GM12878 (cell line): Measurements from ENCODE around the gene ATG101. TPM values are rescaled to one million over a fixed set of nuclear protein-coding genes. Genes with fewer than 3 reads are reported as not detected.

Source experiments
- DPF2 ChIP-seq: fragments of 450-650 bp; IDR thresholded peaks from 2 replicates; pipeline ENCODE4 v1.6.1; 2017; ENCODE audit warnings: mild to moderate bottlenecking
- E2F8 ChIP-seq: fragments of 450-650 bp; IDR thresholded peaks from 2 replicates; pipeline ENCODE4 v1.6.1; 2018; ENCODE audit warnings: mild to moderate bottlenecking, low read depth, moderate library complexity; ENCODE audit not compliant: partially characterized antibody
- EZH2 ChIP-seq: IDR thresholded peaks from 2 replicates; pipeline ENCODE4 v1.6.1; 2012; ENCODE audit warnings: low read depth, mild to moderate bottlenecking, control low read depth, inconsistent platforms, low read length, borderline replicate concordance; ENCODE audit not compliant: control insufficient read depth
- FOS ChIP-seq: IDR thresholded peaks from 3 replicates; pipeline ENCODE4 v1.6.1; 2011; ENCODE audit warnings: borderline replicate concordance; ENCODE audit not compliant: insufficient read length; ENCODE audit errors: extremely low read depth
- HDAC2 ChIP-seq: fragments of 200-600 bp; sonication (generic); IDR thresholded peaks from 2 replicates; pipeline ENCODE4 v1.6.1; 2017
- KAT2A ChIP-seq: conservative IDR thresholded peaks from 2 replicates; pipeline ENCODE4 v1.6.1; 2011; ENCODE audit warnings: low read depth, low read length; ENCODE audit not compliant: control insufficient read depth
- KDM1A ChIP-seq: fragments of 200-600 bp; sonication (generic); IDR thresholded peaks from 2 replicates; pipeline ENCODE4 v1.6.1; 2016; ENCODE audit warnings: borderline replicate concordance
- MTA2 ChIP-seq: fragments of 450-650 bp; IDR thresholded peaks from 2 replicates; pipeline ENCODE4 v1.6.1; 2016; ENCODE audit warnings: low read depth, mild to moderate bottlenecking, moderate library complexity
- MYC ChIP-seq: IDR thresholded peaks from 2 replicates; pipeline ENCODE4 v1.6.1; 2011; ENCODE audit warnings: mild to moderate bottlenecking, low read length, moderate library complexity, inconsistent platforms; ENCODE audit not compliant: insufficient read depth, insufficient replicate concordance, insufficient read length, severe bottlenecking
- NFYB ChIP-seq: IDR thresholded peaks from 2 replicates; pipeline ENCODE4 v1.6.1; 2011; ENCODE audit warnings: low read depth, mild to moderate bottlenecking, low read length, improper control_type of control experiment, moderate library complexity; ENCODE audit not compliant: insufficient read depth
- NR2C1 ChIP-seq: fragments of 450-650 bp; IDR thresholded peaks from 2 replicates; pipeline ENCODE4 v1.6.1; 2017; ENCODE audit warnings: antibody characterized with exemption, mild to moderate bottlenecking, moderate library complexity
- POLR2AphosphoS2 ChIP-seq: IDR thresholded peaks from 2 replicates; pipeline ENCODE4 v1.6.1; 2011; ENCODE audit warnings: low read depth, mild to moderate bottlenecking, low read length, improper control_type of control experiment, moderate library complexity
- PRDM15 ChIP-seq: fragments of 450-650 bp; formaldehyde crosslinking; IDR thresholded peaks from 2 replicates; pipeline ENCODE4 v1.4.0; 2020; ENCODE audit warnings: mild to moderate bottlenecking, moderate library complexity
- RELB ChIP-seq: fragments of 450-650 bp; IDR thresholded peaks from 2 replicates; pipeline ENCODE4 v1.6.1; 2017; ENCODE audit warnings: low read depth, mild to moderate bottlenecking, moderate library complexity
- TCF12 ChIP-seq: IDR thresholded peaks from 2 replicates; pipeline ENCODE4 v1.6.1; 2011; ENCODE audit warnings: low read depth, mild to moderate bottlenecking, low read length
- ZBTB33 ChIP-seq: fragments of 450-650 bp; IDR thresholded peaks from 2 replicates; pipeline ENCODE4 v1.6.1; 2017; ENCODE audit warnings: mild to moderate bottlenecking
- polyA plus RNA-seq, 11 experiments: library from polyadenylated mRNA; depleted of rRNA in 4 of 11; unstranded in 6 of 11; stranded (reverse) in 5 of 11; fragments of >200 nt; fragmentation: Nextera tagmentation in 4 of 11; fragmentation: Illumina TruSeq in 1 of 11; extraction: Ambion mirVana in 4 of 11; extraction: Trizol in 1 of 11; gene quantifications; 1 replicate in 1 of 11; 2 replicates in 10 of 11; pipeline versions ENCODE4 v1.2.1 to v1.2.3, GENCODE V29; 2011 to 2016; ENCODE audit warnings: inconsistent platforms in 2 of 11, missing spikeins in 2 of 11, low read depth in 1 of 11
- total RNA-seq, 4 experiments: library from RNA; depleted of rRNA in 3 of 4; stranded (reverse); fragments of >200 nt in 3 of 4; fragmentation: Illumina TruSeq in 1 of 4; extraction: Trizol in 1 of 4; gene quantifications; 2 replicates each; pipeline versions ENCODE4 v1.2.1 to v1.2.3, GENCODE V29; 2013 to 2021

Gene ATG101
- total and polyA plus RNA-seq, 10 of the 15 experiments (the other 5 are each of a cell fraction or from before 2014, with no cell fraction given), result 2.7 to 49.8 (median 35.3) TPM

GRCh38 chr12:52069327-52070184, at the start of gene ATG101 (continued):
- TF ChIP-seq ZBTB33 (no peak), POLR2AphosphoS2 (peak; percentile 66; the same call in 1 of the 2 replicates), EZH2 (no peak), HDAC2 (no peak), PRDM15 (CRISPR knock-in tag) (no peak), MTA2 (peak; percentile 60; the same call in 1 of the 2 replicates), KAT2A (no peak), E2F8 (peak; percentile 72), RELB (peak; percentile 99), FOS (no peak), DPF2 (peak; percentile 83), NR2C1 (peak; percentile 72), MYC (peak; percentile 4), TCF12 (peak; percentile 80), NFYB (0 out of 2 replicates have a peak, but pooled peaks have one; percentile 8), KDM1A (no peak)
